ENCODE measurements around the gene GRK7.

GRCh38 chr3:141802316-141803077, 39.3 kb downstream of the GRK7 start:
- no peak for TF ChIP-seq POLR2A (IDR thresholded peaks at IDR 0.05; ENCODE audit: low read length)
- no peak for TF ChIP-seq GATA1 (IDR thresholded peaks at IDR 0.05; ENCODE audit: low read depth, low read length)

Data from erythroblast (primary cell).